CD14-positive monocyte (primary cell): ENCODE measurements around the gene KRT82. TPM values are rescaled to one million over a fixed set of nuclear protein-coding genes. Genes with fewer than 3 reads are reported as not detected.

ENCODE experiments used
- DNase-seq, 3 donors: peaks; one replicate each; pipeline ENCODE4 v3.0.0-alpha.2; 2011 to 2022
- H2AFZ ChIP-seq: 2 replicates; pipeline ENCODE4 v1.6.0; 2012; ENCODE audit warnings: mild to moderate bottlenecking, low read depth, low read length, inconsistent platforms; ENCODE audit not compliant: insufficient read depth, poor library complexity, severe bottlenecking
- H3K27ac ChIP-seq, 2 donors: 1 replicate in 1 of 2; 2 replicates in 1 of 2; pipeline ENCODE4 v1.5.1; 2012 to 2013; ENCODE audit warnings: low read length in 2 of 2, control low read depth in 1 of 2, inconsistent platforms in 1 of 2, low read depth in 1 of 2, mild to moderate bottlenecking in 1 of 2
- H3K27me3 ChIP-seq, 2 donors: one replicate each; pipeline versions ENCODE4 v1.6.0 to v1.6.1; 2011 to 2013; ENCODE audit warnings: low read length in 2 of 2; ENCODE audit not compliant: control insufficient read depth in 2 of 2, insufficient read depth in 2 of 2
- H3K36me3 ChIP-seq, 2 donors: replicated peaks in 1 of 2; 1 replicate in 1 of 2; 2 replicates in 1 of 2; pipeline versions ENCODE4 v1.5.1 to v1.6.1; 2012 to 2013; ENCODE audit warnings: low read length in 2 of 2, control low read depth in 1 of 2, inconsistent platforms in 1 of 2, mild to moderate bottlenecking in 1 of 2; ENCODE audit not compliant: insufficient read depth in 2 of 2, control insufficient read depth in 1 of 2
- H3K4me1 ChIP-seq, 2 donors: 1 replicate in 1 of 2; 2 replicates in 1 of 2; pipeline versions ENCODE4 v1.5.1 to v1.6.1; 2012 to 2013; ENCODE audit warnings: low read length in 2 of 2, control low read depth in 1 of 2, inconsistent platforms in 1 of 2, mild to moderate bottlenecking in 1 of 2, moderate library complexity in 1 of 2; ENCODE audit not compliant: insufficient read depth in 2 of 2, control insufficient read depth in 1 of 2
- H3K4me2 ChIP-seq: replicated peaks from 2 replicates; pipeline ENCODE3; 2012; ENCODE audit warnings: low read length, moderate library complexity, mild to moderate bottlenecking; ENCODE audit not compliant: poor library complexity, severe bottlenecking; ENCODE audit errors: extremely low read depth
- H3K4me3 ChIP-seq, 3 experiments: fragments of 200-600 bp in 1 of 3; sonication (generic) in 1 of 3; replicated peaks in 1 of 3; 1 replicate in 2 of 3; 2 replicates in 1 of 3; pipeline ENCODE4 v1.5.1; 2011 to 2013; ENCODE audit warnings: low read length in 3 of 3, mild to moderate bottlenecking in 3 of 3, control low read depth in 2 of 3, low read depth in 2 of 3, inconsistent platforms in 1 of 3, moderate library complexity in 1 of 3
- H3K79me2 ChIP-seq: 2 replicates; pipeline ENCODE4 v1.6.0; 2012; ENCODE audit warnings: mild to moderate bottlenecking, control low read depth, inconsistent platforms, low read length, moderate library complexity; ENCODE audit not compliant: insufficient read depth
- H3K9ac ChIP-seq: 2 replicates; pipeline ENCODE4 v1.6.0; 2017; ENCODE audit warnings: low read length, mild to moderate bottlenecking; ENCODE audit not compliant: insufficient read depth, poor library complexity, severe bottlenecking
- H3K9me3 ChIP-seq, 2 donors: replicated peaks in 1 of 2; 1 replicate in 1 of 2; 2 replicates in 1 of 2; pipeline versions ENCODE4 v1.5.1 to v1.6.1; 2012 to 2013; ENCODE audit warnings: low read length in 2 of 2, control low read depth in 1 of 2; ENCODE audit not compliant: control insufficient read depth in 1 of 2, insufficient read depth in 1 of 2
- H4K20me1 ChIP-seq: 2 replicates; pipeline ENCODE4 v1.6.0; 2012; ENCODE audit warnings: mild to moderate bottlenecking, low read length, control low read depth, moderate library complexity; ENCODE audit not compliant: insufficient read depth
- H3K27ac Mint-ChIP-seq, 7 donors: one replicate each; pipeline ENCODE4 v1.8.0; 2020; ENCODE audit warnings: mild to moderate bottlenecking in 7 of 7, mixed read lengths in 7 of 7, moderate library complexity in 6 of 7, inconsistent platforms in 2 of 7
- H3K27me3 Mint-ChIP-seq, 3 donors: one replicate each; pipeline ENCODE4 v1.8.0; 2021 to 2022; ENCODE audit warnings: low read depth in 3 of 3, mild to moderate bottlenecking in 3 of 3, mixed read lengths in 3 of 3, moderate library complexity in 3 of 3, inconsistent platforms in 1 of 3
- H3K36me3 Mint-ChIP-seq, 2 donors: one replicate each; pipeline ENCODE4 v1.8.0; 2020; ENCODE audit warnings: mixed read lengths in 2 of 2, inconsistent platforms in 1 of 2, mild to moderate bottlenecking in 1 of 2
- H3K4me1 Mint-ChIP-seq: one replicate; pipeline ENCODE4 v1.8.0; 2020; ENCODE audit warnings: mild to moderate bottlenecking, mixed read lengths
- H3K4me3 Mint-ChIP-seq, 2 donors: one replicate each; pipeline ENCODE4 v1.8.0; 2020; ENCODE audit warnings: mild to moderate bottlenecking in 2 of 2, mixed read lengths in 2 of 2, moderate library complexity in 1 of 2
- H3K9me3 Mint-ChIP-seq, 7 donors: one replicate each; pipeline ENCODE4 v1.8.0; 2020 to 2022; ENCODE audit warnings: mixed read lengths in 7 of 7, mild to moderate bottlenecking in 6 of 7, moderate library complexity in 6 of 7, inconsistent platforms in 2 of 7
- WGBS: methylation state at CpG from one replicate; pipeline ENCODE4 v1.1.5; 2013; ENCODE audit warnings: missing lambda C conversion rate; ENCODE audit not compliant: insufficient coverage; 5-methylcytosine and 5-hydroxymethylcytosine counted together
- intact Hi-C, 2 donors: fragments of 100-400 bp; cut with micrococcal nuclease; formaldehyde crosslinking; loops; one replicate each; pipeline versions ENCODE4 v1.15.0 to v1.15.1; 2023
- polyA plus RNA-seq, 3 donors: library from polyadenylated mRNA; depleted of rRNA in 1 of 3; unstranded in 2 of 3; stranded (reverse) in 1 of 3; fragments of 300-500 nt in 2 of 3; fragments of >200 nt in 1 of 3; fragmentation: Illumina TruSeq in 2 of 3; gene quantifications; 1 replicate in 2 of 3; 2 replicates in 1 of 3; pipeline ENCODE4 v1.2.3, GENCODE V29; 2012 to 2021
- TF ChIP-seq, protein P1 (sequence below): fragments of 200-600 bp; IDR thresholded peaks from one replicate; pipeline ENCODE4 v1.8.0; 2022; ENCODE audit warnings: antibody characterized with exemption, mild to moderate bottlenecking

Gene KRT82
- polyA plus RNA-seq, 3 donors: not detected

DNA sequence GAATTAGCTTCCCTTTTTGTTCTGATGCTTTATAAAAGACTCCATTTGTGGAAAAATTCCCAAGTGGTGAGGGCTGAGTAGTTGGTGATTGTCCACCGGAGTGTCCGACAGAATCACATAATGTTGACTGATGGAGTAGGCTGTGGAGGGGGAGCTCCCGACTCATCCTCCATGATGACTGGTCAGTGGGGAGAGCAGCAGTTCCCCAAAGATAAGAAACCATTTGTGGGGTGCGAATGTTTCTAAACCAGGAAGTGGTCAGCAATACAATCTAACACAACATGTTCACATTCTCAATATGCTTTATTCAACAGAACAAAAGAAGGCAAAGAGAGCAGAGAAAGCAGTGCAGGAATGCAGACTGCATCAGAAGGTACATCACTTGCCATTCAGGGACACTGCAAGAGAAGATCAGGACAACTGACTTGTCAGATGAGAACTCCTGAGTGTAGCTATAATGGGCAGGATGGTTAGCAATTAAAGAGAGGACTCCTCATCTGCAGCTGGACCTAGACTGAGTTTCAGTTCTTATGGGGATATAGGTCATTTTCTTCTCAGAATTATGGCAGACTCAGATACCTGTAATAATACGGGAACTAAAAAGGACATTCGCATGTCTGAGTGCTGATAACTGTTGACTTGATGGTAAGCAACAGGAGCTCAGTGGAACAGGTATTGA is 40.4 kb upstream of the KRT82 start:
- DNase-seq: no peak
- intact Hi-C loops: no loop called here
- Histone ChIP-seq H3K36me3 (no peaks in the 10 kb centered on the region), H3K27me3 (no peaks in the 10 kb centered on the region), H3K79me2 (no peaks in the 10 kb centered on the region), H3K9me3 (no peaks in the 10 kb centered on the region), H3K9ac (no peak overlapping the region), H4K20me1 (no peaks in the 10 kb centered on the region), H3K4me3 (no peak overlapping the region), H3K4me2 (no peak overlapping the region), H2AFZ (peak overlapping the region; percentile 21), H3K4me1 (no peaks in the 10 kb centered on the region), H3K27ac (no peak overlapping the region)
- Mint-ChIP-seq H3K4me3 (no peak overlapping the region), H3K36me3 (no peaks in the 10 kb centered on the region), H3K27me3 (peaks cover 6 to 21% (median 15%) of the 10 kb centered on the region in 3 donors), H3K4me1 (no peaks in the 10 kb centered on the region), H3K27ac (no peak overlapping the region), H3K9me3 (peaks cover 0 to 5% (median 0%) of the 10 kb centered on the region in 7 donors)
- TF ChIP-seq, protein P1, sequence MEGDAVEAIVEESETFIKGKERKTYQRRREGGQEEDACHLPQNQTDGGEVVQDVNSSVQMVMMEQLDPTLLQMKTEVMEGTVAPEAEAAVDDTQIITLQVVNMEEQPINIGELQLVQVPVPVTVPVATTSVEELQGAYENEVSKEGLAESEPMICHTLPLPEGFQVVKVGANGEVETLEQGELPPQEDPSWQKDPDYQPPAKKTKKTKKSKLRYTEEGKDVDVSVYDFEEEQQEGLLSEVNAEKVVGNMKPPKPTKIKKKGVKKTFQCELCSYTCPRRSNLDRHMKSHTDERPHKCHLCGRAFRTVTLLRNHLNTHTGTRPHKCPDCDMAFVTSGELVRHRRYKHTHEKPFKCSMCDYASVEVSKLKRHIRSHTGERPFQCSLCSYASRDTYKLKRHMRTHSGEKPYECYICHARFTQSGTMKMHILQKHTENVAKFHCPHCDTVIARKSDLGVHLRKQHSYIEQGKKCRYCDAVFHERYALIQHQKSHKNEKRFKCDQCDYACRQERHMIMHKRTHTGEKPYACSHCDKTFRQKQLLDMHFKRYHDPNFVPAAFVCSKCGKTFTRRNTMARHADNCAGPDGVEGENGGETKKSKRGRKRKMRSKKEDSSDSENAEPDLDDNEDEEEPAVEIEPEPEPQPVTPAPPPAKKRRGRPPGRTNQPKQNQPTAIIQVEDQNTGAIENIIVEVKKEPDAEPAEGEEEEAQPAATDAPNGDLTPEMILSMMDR: no peak
- 74% methylated on average over 4 of the region's 6 CpGs for WGBS

DNA sequence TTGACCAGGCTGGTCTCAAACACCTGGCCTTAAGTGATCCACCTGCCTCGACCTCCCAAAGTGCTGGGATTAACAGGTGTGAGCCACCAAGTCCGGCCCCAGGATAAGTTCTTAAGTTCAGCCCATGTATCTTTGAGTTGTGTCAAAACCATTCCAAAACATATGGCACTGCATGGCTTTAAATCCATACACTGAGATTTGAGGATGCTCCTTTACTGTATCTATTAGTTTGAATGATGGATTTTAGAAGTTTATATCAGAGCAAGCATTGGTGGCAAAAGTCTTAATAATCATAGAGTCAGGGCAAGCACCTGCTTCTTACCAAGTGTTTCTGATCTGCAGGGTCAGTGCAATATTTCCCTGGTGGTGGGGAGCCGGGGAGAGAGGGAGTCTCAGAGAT is 39.7 kb upstream of the KRT82 start:
- 59% methylated on average over 2 of the region's 3 CpGs for WGBS
- peaks cover 7 to 21% (median 20%) of the 10 kb centered on the region in 3 donors for H3K27me3 Mint-ChIP-seq
- H3K9me3 Mint-ChIP-seq: peaks cover 0 to 7% (median 0%) of the 10 kb centered on the region in 7 donors
- Histone ChIP-seq H3K36me3 (no peaks in the 10 kb centered on the region), H3K9ac (no peak overlapping the region), H4K20me1 (no peaks in the 10 kb centered on the region), H3K27ac (no peak overlapping the region), H3K27me3 (no peaks in the 10 kb centered on the region), H3K4me1 (no peaks in the 10 kb centered on the region), H3K79me2 (no peaks in the 10 kb centered on the region), H2AFZ (no peak overlapping the region), H3K4me3 (no peak overlapping the region), H3K4me2 (no peak overlapping the region), H3K9me3 (no peaks in the 10 kb centered on the region)
- no peaks in the 10 kb centered on the region for H3K36me3 Mint-ChIP-seq
- TF ChIP-seq, protein P1: no peak
- no peak overlapping the region for H3K27ac Mint-ChIP-seq
- H3K4me1 Mint-ChIP-seq: no peaks in the 10 kb centered on the region
- H3K4me3 Mint-ChIP-seq: no peak overlapping the region
- intact Hi-C loops: no loop called here
- no peak for DNase-seq
